HEK293 (cell line): ENCODE results near the gene AP3B1.

Experiments used
- CTCF ChIA-PET: fragments of 350-600 bp; formaldehyde crosslinking; extraction: SDS; loops from one replicate; lab custom pipeline; 2021; ENCODE audit warnings: antibody characterized with exemption; lab: Yijun Ruan, JAX
- POLR2A ChIA-PET: fragments of 300-600 bp; formaldehyde crosslinking; extraction: SDS; loops from one replicate; lab custom pipeline; 2020; ENCODE audit warnings: antibody characterized with exemption, inconsistent platforms; lab: Yijun Ruan, JAX
- H3K27ac ChIP-seq: fragments of 200-500 bp; sonication (Bioruptor generic); 2 replicates; pipeline ENCODE4 v1.5.1; 2014; ENCODE audit warnings: low read depth, low read length, control low read depth, inconsistent platforms; ENCODE audit errors: extremely low read depth
- H3K36me3 ChIP-seq, 2 experiments: fragments of 200-500 bp in 1 of 2; sonication (Bioruptor generic) in 1 of 2; 1 replicate in 1 of 2; 2 replicates in 1 of 2; pipeline ENCODE4 v1.5.1; 2014 to 2017; ENCODE audit warnings: inconsistent platforms in 2 of 2, low read length in 2 of 2; ENCODE audit not compliant: control insufficient read depth in 2 of 2, insufficient read depth in 1 of 2
- H3K4me1 ChIP-seq: fragments of 200-500 bp; sonication (Bioruptor generic); 2 replicates; pipeline ENCODE4 v1.5.1; 2014; ENCODE audit warnings: mild to moderate bottlenecking, low read length, inconsistent platforms; ENCODE audit not compliant: control insufficient read depth, insufficient read depth
- H3K4me3 ChIP-seq: 2 replicates; pipeline ENCODE4 v1.5.1; 2011; ENCODE audit warnings: low read depth, mild to moderate bottlenecking, control low read depth, low read length, moderate library complexity
- H3K9me3 ChIP-seq: fragments of 200-500 bp; sonication (Bioruptor generic); 2 replicates; pipeline ENCODE4 v1.5.1; 2014; ENCODE audit warnings: low read depth, low read length, inconsistent platforms; ENCODE audit not compliant: control insufficient read depth, insufficient read depth
- ATF2 ChIP-seq: fragments of 450-650 bp; formaldehyde crosslinking; IDR thresholded peaks from 2 replicates; pipeline ENCODE4 v1.5.1; 2016; ENCODE audit warnings: missing biosample characterization, missing genetic modification characterization, low read depth
- ELK4 ChIP-seq: IDR thresholded peaks from 2 replicates; pipeline ENCODE4 v1.6.1; 2011; ENCODE audit warnings: mild to moderate bottlenecking, low read depth, low read length, borderline replicate concordance
- GLI4 ChIP-seq: fragments of 450-650 bp; formaldehyde crosslinking; IDR thresholded peaks from 2 replicates; pipeline ENCODE4 v1.5.1; 2016; ENCODE audit warnings: missing biosample characterization, missing genetic modification characterization
- HOXA7 ChIP-seq: sonication (generic); formaldehyde crosslinking; IDR thresholded peaks from 2 replicates; pipeline ENCODE4 v1.8.1; 2022; ENCODE audit warnings: missing genetic modification reagents, borderline replicate concordance
- PRDM10 ChIP-seq: fragments of 450-650 bp; formaldehyde crosslinking; IDR thresholded peaks from 2 replicates; pipeline ENCODE4 v1.5.1; 2016; ENCODE audit warnings: missing biosample characterization, missing genetic modification characterization
- SP3 ChIP-seq: fragments of 450-650 bp; formaldehyde crosslinking; IDR thresholded peaks from 2 replicates; pipeline ENCODE4 v1.5.1; 2016; ENCODE audit warnings: missing biosample characterization, missing genetic modification characterization
- SP7 ChIP-seq: fragments of 450-650 bp; formaldehyde crosslinking; IDR thresholded peaks from 2 replicates; pipeline ENCODE4 v1.5.1; 2016; ENCODE audit warnings: missing biosample characterization, missing genetic modification characterization
- ZBTB17 ChIP-seq: fragments of 450-650 bp; formaldehyde crosslinking; IDR thresholded peaks from 2 replicates; pipeline ENCODE4 v1.5.1; 2016; ENCODE audit warnings: missing biosample characterization, missing genetic modification characterization
- ZFHX2 ChIP-seq: fragments of 450-650 bp; formaldehyde crosslinking; conservative IDR thresholded peaks from 2 replicates; pipeline ENCODE4 v1.5.1; 2016; ENCODE audit warnings: missing biosample characterization, missing genetic modification characterization
- ZNF138 ChIP-seq: fragments of 450-650 bp; formaldehyde crosslinking; IDR thresholded peaks from 2 replicates; pipeline ENCODE4 v1.5.1; 2016; ENCODE audit warnings: missing biosample characterization, missing genetic modification characterization, borderline replicate concordance
- ZNF248 ChIP-seq: fragments of 450-650 bp; formaldehyde crosslinking; IDR thresholded peaks from 2 replicates; pipeline ENCODE4 v1.5.1; 2017; ENCODE audit warnings: missing biosample characterization, missing genetic modification characterization
- ZNF521 ChIP-seq: fragments of 450-650 bp; formaldehyde crosslinking; IDR thresholded peaks from 2 replicates; pipeline ENCODE4 v1.5.1; 2017; ENCODE audit warnings: missing biosample characterization, mild to moderate bottlenecking, missing genetic modification characterization
- ZNF529 ChIP-seq: fragments of 450-650 bp; formaldehyde crosslinking; IDR thresholded peaks from 2 replicates; pipeline ENCODE4 v1.5.1; 2017; ENCODE audit warnings: missing genetic modification characterization, missing biosample characterization; ENCODE audit not compliant: insufficient replicate concordance
- ZNF558 ChIP-seq: fragments of 450-650 bp; formaldehyde crosslinking; IDR thresholded peaks from 2 replicates; pipeline ENCODE4 v1.5.1; 2016; ENCODE audit warnings: missing biosample characterization, missing genetic modification characterization
- ZNF621 ChIP-seq: fragments of 450-650 bp; formaldehyde crosslinking; IDR thresholded peaks from 2 replicates; pipeline ENCODE4 v1.5.1; 2017; ENCODE audit warnings: missing biosample characterization, missing genetic modification characterization
- ZNF837 ChIP-seq: fragments of 450-650 bp; formaldehyde crosslinking; IDR thresholded peaks from 2 replicates; pipeline ENCODE4 v1.5.1; 2016; ENCODE audit warnings: missing biosample characterization, missing genetic modification characterization
- ZSCAN18 ChIP-seq: fragments of 450-650 bp; formaldehyde crosslinking; IDR thresholded peaks from 2 replicates; pipeline ENCODE4 v1.5.1; 2016; ENCODE audit warnings: missing biosample characterization, missing genetic modification characterization
- ZXDB ChIP-seq: fragments of 450-650 bp; formaldehyde crosslinking; IDR thresholded peaks from 2 replicates; pipeline ENCODE4 v1.5.1; 2016; ENCODE audit warnings: missing biosample characterization, missing genetic modification characterization

The AP3B1 gene

GRCh38 chr5:78003450-78003849, 291.0 kb downstream of the AP3B1 start:
- Histone ChIP-seq H3K36me3 (no peaks in the 10 kb centered on the region), H3K4me3 (no peak overlapping the region), H3K9me3 (no peaks in the 10 kb centered on the region), H3K27ac (no peak overlapping the region), H3K4me1 (peaks cover 8% of the 10 kb centered on the region)
- TF ChIP-seq ZNF621 (tag by site-specific recombination), result no peak
- 0 out of 2 replicates have a peak, but pooled peaks have one; percentile 12 for TF ChIP-seq ATF2 (tag by site-specific recombination)
- TF ChIP-seq ELK4, result no peak
- CTCF ChIA-PET, result interaction anchor here (1.0 kb wide), 1 partner anchor 231 kb away, joined by 3 read pairs; no protein-coding TSS in a partner anchor
- POLR2A ChIA-PET, result no interaction called here

- Histone ChIP-seq H3K9me3 (no peaks in the 10 kb centered on the region), H3K27ac (no peak overlapping the region), H3K4me1 (peaks cover 8% of the 10 kb centered on the region), H3K4me3 (no peak overlapping the region), H3K36me3 (no peaks in the 10 kb centered on the region; a peak in 1 of 3 replicates)
- ChIA-PET POLR2A (no interaction called here), CTCF (interaction anchor here (0.7 kb wide), 1 partner anchor 44 kb away, joined by 3 read pairs; no protein-coding TSS in a partner anchor)
- TF ChIP-seq ZBTB17 (tag by site-specific recombination) (0 out of 2 replicates have a peak, but pooled peaks have one; percentile 22), ZNF529 (tag by site-specific recombination) (no peak)
Observed at GRCh38 chr5:78002690-78003089, 291.8 kb downstream of the AP3B1 start.

GRCh38 chr5:78001197-78001596, 293.3 kb downstream of the AP3B1 start:
- Histone ChIP-seq H3K36me3 (no peaks in the 10 kb centered on the region; a peak in 1 of 3 replicates), H3K4me1 (peaks cover 8% of the 10 kb centered on the region; the same call in 1 of the 2 replicates), H3K4me3 (no peak overlapping the region), H3K27ac (no peak overlapping the region), H3K9me3 (no peaks in the 10 kb centered on the region)
- TF ChIP-seq ZNF138 (tag by site-specific recombination), result no peak
- no peak for TF ChIP-seq SP3 (tag by site-specific recombination)
- TF ChIP-seq SP7 (tag by site-specific recombination), result no peak
- no peak for TF ChIP-seq ZXDB (tag by site-specific recombination)
- TF ChIP-seq GLI4 (tag by site-specific recombination), result no peak
- no peak for TF ChIP-seq ZNF521 (tag by site-specific recombination)
- no peak for TF ChIP-seq ZSCAN18
- TF ChIP-seq ZBTB17 (tag by site-specific recombination), result no peak
- no peak for TF ChIP-seq ZNF248
- no peak for TF ChIP-seq PRDM10 (tag by site-specific recombination)
- no peak for TF ChIP-seq ZNF558
- TF ChIP-seq HOXA7 (CRISPR knock-in tag), result no peak
- TF ChIP-seq ZNF837 (tag by site-specific recombination), result no peak
- TF ChIP-seq ZFHX2 (tag by site-specific recombination), result no peak
- POLR2A ChIA-PET, result interaction anchor here (0.5 kb wide), 1 partner anchor 866 kb away, joined by 5 read pairs; no protein-coding TSS in a partner anchor
- CTCF ChIA-PET, result interaction anchor here (1.2 to 1.4 kb wide), 2 partner anchors 134 to 441 kb away, joined by 3 read pairs; no protein-coding TSS in a partner anchor
